HL-60 (cell line): ENCODE results near the gene CRISP1.

ENCODE experiments used
- TF ChIP-seq, protein P1 (sequence below): IDR thresholded peaks from one replicate; pipeline ENCODE4 v1.5.1; 2011; ENCODE audit warnings: low read length, control low read depth, inconsistent platforms; ENCODE audit not compliant: insufficient read depth
- TF ChIP-seq, protein P2 (sequence below): IDR thresholded peaks from 2 replicates; pipeline ENCODE4 v1.6.1; 2012; ENCODE audit warnings: low read depth; ENCODE audit not compliant: insufficient replicate concordance

GRCh38 chr6:49892280-49892679 is 25.9 kb upstream of the CRISP1 start:
- TF ChIP-seq, protein P1, sequence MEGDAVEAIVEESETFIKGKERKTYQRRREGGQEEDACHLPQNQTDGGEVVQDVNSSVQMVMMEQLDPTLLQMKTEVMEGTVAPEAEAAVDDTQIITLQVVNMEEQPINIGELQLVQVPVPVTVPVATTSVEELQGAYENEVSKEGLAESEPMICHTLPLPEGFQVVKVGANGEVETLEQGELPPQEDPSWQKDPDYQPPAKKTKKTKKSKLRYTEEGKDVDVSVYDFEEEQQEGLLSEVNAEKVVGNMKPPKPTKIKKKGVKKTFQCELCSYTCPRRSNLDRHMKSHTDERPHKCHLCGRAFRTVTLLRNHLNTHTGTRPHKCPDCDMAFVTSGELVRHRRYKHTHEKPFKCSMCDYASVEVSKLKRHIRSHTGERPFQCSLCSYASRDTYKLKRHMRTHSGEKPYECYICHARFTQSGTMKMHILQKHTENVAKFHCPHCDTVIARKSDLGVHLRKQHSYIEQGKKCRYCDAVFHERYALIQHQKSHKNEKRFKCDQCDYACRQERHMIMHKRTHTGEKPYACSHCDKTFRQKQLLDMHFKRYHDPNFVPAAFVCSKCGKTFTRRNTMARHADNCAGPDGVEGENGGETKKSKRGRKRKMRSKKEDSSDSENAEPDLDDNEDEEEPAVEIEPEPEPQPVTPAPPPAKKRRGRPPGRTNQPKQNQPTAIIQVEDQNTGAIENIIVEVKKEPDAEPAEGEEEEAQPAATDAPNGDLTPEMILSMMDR = no peak
- TF ChIP-seq, protein P2, sequence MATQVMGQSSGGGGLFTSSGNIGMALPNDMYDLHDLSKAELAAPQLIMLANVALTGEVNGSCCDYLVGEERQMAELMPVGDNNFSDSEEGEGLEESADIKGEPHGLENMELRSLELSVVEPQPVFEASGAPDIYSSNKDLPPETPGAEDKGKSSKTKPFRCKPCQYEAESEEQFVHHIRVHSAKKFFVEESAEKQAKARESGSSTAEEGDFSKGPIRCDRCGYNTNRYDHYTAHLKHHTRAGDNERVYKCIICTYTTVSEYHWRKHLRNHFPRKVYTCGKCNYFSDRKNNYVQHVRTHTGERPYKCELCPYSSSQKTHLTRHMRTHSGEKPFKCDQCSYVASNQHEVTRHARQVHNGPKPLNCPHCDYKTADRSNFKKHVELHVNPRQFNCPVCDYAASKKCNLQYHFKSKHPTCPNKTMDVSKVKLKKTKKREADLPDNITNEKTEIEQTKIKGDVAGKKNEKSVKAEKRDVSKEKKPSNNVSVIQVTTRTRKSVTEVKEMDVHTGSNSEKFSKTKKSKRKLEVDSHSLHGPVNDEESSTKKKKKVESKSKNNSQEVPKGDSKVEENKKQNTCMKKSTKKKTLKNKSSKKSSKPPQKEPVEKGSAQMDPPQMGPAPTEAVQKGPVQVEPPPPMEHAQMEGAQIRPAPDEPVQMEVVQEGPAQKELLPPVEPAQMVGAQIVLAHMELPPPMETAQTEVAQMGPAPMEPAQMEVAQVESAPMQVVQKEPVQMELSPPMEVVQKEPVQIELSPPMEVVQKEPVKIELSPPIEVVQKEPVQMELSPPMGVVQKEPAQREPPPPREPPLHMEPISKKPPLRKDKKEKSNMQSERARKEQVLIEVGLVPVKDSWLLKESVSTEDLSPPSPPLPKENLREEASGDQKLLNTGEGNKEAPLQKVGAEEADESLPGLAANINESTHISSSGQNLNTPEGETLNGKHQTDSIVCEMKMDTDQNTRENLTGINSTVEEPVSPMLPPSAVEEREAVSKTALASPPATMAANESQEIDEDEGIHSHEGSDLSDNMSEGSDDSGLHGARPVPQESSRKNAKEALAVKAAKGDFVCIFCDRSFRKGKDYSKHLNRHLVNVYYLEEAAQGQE = no peak
